GM19043 (cell line): Measurements from ENCODE around the gene UNK.

Experiments used
- ATAC-seq: cut with Tn5 transposase; IDR thresholded peaks from one replicate; pipeline ENCODE4 v1.9.1; 2021; ENCODE audit warnings: low read depth; ENCODE audit not compliant: unreplicated experiment

The UNK gene

DNA sequence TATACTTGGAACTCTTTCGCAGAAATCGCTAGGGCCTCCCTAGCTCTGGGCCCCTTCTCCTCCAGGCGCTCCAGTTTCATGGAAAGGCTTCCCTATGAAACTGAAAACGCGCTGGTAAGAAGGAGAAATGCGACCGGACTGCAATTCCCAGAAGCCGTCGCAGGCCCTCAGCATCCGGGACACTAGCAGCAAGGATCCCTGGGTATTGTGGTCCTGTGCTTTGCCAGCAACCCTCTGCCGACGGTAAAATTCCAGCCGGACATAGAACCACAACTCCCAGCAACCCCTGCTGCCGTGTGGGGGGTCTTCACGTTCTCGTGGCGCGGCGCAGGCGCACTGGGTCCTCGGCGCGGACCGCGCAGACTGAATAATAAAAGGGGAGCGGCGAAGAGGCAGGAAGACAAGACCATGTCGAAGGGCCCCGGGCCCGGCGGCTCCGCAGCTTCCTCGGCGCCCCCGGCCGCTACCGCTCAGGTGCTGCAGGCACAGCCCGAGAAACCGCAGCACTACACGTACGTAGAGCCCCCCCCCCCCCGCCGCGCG, at the start of gene UNK:
UNK (plus strand) TSS at position 334 of the 543 bp plus-strand sequence; CDS start at position 409, 75 bp downstream.
- no peak for ATAC-seq

GRCh38 chr17:75736173-75736835, 48.3 kb upstream of the UNK start:
- no peak for ATAC-seq

DNA sequence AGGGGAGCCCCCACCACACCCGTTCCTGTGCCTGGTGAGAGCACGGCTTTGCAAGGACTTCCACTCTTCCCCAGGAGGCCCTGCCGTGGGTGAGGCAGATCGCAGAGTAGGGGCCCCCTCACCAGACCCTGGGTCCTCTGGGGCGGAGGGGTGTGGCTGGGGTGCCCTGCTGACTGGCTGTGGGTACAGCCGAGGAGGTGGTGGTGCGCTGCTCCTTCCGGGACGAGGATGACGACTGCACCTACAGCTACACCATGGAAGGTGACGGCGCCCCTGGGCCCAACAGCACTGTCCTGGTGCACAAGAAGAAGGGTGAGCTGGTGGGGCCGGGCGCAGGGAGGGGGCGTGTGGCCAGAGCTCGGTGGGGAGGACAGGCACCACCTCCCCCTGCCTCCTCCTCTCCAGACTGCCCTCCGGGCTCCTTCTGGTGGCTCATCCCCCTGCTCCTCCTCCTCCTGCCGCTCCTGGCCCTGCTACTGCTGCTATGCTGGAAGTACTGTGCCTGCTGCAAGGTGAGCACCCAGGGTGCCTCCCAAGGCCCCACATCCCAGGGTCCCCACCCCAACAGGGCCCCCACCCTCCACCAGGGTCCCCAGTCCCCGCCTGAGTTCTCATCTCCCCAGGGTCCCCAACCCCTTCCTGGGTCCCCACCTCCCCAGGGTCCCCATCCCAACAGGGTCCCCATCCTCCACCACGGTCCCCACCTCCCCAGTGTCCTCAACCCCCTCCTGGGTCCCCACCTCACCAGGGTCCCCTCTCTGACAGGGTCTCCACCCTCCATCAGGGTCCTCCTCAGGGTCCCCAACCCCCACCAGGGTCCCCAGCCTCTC, 47.3 kb upstream of the UNK start:
- no peak for ATAC-seq

DNA sequence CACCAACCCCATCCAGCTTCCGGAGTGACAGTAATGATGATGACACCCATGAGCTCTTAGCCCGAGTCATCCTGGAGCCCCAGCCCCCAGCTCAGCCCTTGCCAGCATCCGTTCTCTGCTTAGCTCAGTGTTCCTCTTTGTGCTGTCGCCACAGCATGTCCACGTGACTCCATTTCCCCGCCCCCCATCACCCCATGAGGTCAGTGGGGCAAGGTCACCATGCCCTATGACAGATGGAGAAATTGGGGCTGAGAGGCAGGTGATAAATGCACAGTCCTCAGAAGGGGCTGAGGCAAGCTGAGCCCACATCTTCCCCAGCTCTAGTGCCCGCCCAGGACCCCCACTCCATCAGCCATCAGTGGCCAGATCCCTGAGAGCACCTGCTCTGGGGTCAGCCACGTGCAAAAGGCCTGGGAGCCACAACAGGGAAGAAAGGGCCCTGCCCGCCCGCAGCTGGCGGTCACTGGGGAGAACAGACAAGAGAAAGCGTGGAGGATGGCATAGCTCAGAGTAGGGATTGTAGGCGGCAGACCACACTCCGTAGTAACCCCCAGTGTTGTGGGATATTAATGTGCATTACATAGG, 46.3 kb upstream of the UNK start:
- ATAC-seq, result no peak

DNA sequence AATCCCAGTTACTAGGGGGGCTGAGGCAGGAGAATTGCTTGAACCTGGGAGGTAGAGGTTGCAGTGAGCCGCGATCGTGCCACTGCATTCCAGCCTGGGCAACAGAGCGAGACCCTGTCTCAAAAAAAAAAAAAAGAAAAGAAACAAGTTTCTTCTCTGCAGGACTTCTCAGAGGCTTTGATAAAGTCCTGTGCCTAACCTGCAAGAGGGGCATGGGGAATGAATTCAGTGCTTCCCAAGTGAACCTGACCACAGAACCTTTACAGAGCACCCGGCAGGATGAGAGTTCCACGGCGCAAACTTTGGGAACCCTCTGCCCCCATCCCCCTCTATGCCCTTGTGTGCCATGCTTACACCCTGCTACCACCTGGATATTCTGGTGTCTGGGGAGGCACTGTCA, 45.4 kb upstream of the UNK start:
- ATAC-seq, result no peak

GRCh38 chr17:75739801-75740200, 44.8 kb upstream of the UNK start:
- no peak for ATAC-seq

DNA sequence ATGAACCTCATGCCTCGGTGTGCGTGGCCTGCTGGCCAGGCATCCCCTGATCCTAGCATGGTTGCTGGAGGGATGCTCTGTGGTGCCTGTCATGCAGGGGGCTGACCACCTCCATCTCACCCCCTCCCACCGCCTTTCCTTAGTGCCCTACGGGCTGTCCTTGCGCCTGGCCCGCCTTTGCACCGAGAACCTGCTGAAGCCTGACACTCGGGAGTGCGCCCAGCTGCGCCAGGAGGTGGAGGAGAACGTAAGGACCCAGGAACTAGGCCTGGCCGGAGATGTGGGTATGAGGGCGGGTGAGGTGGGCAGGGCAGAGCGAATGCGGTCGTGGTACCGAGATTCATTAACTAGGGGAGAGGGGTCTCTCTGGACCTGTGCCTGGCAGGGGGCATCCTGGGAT, 44.4 kb upstream of the UNK start:
- ATAC-seq, result no peak

DNA sequence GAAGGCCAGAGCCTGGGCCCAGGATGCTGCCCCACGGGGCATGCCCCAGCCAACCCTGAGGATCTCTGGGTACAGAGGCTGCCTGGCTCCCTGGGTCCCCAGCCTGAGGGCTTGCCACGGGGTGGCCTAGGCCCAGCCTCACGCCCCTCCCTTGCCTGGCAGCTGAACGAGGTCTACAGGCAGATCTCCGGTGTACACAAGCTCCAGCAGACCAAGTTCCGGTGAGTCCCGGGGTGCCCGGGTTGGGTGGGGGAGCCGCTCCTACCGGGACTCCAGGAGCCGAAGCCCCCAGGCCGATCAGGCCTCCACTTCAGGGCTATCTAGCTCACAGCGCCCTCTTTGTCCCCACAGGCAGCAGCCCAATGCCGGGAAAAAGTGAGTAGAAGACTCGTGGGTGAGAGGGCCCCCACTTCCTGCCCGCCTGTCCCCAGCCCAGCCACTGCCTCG, 44.0 kb upstream of the UNK start:
- ATAC-seq, result no peak

GRCh38 chr17:75742337-75742736, 42.3 kb upstream of the UNK start:
- no peak for ATAC-seq

DNA sequence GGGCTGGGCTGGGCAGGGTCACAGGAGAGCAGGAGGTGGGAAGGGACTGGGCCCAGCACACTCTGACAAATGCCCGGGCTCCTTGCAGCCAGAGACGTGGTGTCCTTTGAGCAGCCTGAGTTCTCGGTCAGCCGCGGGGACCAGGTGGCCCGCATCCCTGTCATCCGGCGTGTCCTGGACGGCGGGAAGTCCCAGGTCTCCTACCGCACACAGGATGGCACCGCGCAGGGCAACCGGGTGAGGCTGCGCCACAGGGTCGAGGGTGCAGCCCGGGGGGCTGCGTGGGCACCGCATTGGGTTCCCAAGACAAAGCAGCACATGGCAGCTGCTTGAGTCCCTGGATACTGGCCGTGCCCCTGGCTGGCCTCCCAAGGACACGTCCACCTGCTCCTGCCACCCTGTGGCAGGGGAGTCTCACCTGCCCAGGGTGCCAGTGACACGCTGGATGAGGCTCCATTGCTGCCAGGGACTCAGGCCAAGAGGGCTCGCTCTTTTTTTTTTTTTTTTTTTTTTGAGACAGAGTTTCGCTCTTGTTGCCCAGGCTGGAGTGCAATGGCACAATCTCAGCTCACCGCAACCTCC, 40.9 kb upstream of the UNK start:
- ATAC-seq, result no peak

DNA sequence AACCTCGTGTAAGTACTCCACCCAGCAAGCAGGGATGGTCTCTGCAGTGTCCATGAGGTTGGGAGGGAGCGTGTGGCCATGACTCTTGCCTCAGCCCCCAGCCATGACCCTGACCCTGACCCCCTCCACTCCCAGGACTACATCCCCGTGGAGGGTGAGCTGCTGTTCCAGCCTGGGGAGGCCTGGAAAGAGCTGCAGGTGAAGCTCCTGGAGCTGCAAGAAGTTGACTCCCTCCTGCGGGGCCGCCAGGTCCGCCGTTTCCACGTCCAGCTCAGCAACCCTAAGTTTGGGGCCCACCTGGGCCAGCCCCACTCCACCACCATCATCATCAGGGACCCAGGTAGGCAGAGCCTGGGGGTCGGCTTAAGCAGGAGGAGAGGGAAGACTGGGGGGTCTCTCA, 35.9 kb upstream of the UNK start:
- no peak for ATAC-seq

DNA sequence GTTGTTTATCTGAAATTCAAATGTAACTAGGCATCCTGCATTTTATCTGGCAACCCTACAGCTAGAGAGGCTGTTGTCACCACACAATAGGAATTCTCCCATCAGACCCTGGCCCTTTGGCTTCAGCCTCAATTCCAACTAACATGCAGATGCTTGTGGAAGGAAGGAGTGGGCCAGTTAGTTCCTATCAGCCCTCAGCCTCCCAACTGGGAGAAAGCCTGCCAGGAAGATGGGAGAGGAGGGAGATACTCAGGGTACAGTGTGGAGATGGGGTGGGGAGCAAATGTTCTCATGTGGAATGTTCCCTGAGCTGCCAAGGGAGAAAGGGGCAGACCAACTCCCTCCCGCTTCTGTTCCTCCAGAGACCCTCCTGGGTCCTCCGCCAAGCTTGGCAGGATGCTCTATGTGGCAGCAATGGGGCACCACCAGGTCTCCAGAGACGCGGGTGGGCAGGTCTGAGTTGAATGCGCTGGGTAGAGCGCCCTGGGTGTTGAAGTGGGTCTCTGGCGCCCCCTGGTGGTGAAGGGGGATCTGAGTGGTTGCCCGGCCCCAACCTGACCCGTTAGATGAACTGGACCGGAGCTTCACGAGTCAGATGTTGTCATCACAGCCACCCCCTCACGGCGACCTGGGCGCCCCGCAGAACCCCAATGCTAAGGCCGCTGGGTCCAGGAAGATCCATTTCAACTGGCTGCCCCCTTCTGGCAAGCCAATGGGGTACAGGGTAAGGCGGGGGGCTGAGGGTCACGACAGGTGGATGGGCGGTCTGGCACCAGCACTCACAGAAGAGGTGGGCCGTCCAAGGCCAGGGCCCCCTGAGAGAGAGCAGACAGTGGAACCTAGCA, 34.8 kb upstream of the UNK start:
- peak; percentile 57 for ATAC-seq

DNA sequence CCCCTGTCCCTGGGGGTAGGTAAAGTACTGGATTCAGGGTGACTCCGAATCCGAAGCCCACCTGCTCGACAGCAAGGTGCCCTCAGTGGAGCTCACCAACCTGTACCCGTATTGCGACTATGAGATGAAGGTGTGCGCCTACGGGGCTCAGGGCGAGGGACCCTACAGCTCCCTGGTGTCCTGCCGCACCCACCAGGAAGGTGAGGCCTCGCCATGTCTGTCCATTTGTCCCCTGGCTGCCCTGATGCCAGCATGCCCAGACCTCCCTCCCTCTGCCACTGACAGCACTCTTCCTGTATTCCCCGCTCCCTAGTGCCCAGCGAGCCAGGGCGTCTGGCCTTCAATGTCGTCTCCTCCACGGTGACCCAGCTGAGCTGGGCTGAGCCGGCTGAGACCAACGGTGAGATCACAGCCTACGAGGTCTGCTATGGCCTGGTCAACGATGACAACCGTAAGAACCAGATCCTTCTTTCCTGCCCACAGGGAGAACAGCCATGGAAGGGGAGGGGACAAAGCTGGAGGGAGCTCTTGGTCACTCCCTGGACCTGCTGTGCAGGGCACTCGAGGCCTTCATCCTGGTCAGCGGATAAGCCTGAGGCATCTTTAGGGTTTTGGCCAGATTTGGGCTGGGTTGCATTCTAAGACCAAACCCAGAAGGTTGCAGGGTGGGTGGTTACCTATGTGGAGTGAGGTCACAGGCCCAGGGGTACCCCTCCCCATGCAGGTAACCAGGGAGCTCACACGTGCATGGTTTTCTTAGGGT, 33.8 kb upstream of the UNK start:
- ATAC-seq, result no peak

DNA sequence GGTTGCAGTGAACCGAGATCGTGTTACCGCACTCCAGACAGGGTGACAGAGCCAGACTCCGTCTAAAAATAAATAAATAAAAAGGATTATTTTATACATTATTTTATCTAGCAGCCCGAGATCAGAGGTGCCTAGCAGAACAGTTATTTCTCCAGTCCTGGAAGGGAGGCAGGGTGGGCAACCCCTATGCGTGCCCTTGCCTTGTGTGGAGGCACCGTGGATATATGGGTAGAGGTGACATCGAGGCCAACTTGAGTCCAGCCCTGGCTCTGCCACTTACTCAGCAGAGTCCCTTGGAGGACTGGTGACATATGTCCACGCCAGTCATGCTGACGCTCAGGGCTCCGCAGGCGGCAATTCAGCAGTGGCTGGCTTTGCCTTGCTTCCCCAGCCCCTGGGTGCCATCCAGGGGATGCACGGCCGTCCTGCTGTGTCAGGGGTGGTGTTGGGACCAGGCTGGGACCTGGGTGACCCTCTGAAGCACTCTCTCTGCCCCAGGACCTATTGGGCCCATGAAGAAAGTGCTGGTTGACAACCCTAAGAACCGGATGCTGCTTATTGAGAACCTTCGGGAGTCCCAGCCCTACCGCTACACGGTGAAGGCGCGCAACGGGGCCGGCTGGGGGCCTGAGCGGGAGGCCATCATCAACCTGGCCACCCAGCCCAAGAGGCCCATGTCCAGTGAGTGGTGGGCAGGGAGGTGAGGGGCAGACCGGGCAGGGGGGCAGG, 32.8 kb upstream of the UNK start:
- ATAC-seq, result no peak

DNA sequence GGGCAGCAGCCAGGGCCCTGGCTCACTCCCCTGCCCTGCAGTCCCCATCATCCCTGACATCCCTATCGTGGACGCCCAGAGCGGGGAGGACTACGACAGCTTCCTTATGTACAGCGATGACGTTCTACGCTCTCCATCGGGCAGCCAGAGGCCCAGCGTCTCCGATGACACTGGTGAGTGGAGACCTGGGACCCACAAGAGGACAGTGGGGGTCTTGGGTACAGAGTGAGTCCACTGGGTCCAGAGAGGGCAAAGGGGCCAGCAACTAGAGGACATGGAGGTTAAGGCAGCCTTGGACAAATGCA, 32.2 kb upstream of the UNK start:
- ATAC-seq, result no peak

DNA sequence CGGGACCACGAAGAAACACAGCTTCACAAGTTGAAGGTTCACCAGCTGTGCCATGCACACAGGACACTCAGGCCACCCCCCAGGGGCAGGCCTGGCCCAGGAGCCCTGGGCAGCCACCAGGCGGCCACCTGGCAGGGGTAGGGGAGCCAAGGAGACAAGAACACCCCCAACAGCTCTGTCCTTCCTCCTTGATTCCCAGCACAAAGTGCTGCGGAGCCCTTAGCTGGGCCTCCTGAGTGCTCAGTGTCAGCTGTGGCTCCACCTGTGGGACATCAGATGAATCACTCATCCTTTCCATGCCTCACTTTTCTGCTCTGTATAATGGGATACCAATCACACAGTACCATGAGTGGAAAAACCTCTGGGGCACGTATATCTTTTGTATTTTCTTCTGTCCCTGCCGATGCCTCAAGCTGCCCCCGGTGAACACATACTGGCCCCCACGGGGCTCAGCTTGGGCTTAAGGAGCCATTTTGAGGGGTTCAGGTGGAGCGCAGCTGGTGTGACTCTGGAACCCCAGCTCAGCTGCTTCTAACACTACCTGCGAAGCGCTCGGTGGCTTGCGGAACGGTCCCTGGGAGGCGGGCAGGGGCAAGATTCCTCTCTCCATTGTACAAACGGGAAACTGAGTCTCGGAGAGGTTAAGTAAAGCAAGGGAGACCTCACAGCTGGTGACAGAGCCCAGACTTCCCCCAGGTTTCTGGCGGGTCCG, 31.6 kb upstream of the UNK start:
- ATAC-seq, result no peak

DNA sequence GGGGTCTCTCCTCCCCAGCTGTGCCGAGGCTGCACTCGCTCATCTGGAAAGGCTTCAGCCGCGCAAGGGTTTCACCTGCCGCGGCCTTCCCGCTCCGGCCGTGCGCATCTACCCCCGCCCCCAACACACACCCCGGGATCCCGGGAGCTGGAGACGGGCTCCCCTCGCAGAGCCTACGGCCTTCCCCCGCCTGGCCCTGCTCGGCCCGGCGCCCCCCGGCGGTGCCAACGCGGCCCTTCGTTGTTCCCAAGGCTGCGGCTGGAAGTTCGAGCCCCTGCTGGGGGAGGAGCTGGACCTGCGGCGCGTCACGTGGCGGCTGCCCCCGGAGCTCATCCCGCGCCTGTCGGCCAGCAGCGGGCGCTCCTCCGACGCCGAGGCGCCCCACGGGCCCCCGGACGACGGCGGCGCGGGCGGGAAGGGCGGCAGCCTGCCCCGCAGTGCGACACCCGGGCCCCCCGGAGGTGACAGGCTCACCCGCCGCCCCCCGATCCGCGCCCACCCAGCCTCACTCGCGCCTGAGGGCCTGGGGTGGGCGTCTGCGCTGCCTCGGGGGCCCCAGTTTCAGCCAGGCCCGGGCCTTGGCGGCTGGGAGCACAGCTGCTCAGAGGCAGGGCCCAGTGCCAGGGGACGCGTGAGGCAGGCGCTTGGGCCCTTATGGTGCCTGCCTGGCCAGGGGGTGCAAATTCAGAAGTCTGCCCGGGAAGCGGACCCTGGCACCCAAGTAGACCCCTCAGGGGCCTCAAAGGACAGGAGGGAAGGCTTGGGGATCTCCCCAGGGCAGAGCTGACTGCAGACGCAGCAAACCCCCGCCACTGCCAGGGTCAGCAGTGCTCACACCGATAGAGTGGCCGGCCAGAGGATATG, 30.9 kb upstream of the UNK start:
- no peak for ATAC-seq
